GM19035 (cell line): ENCODE measurements around the gene XPC.
"Not testable (repeated sequence)": the region's sequence is repeated elsewhere in the genome, so short reads cannot be mapped to it uniquely, and the experiment has no call there.

Source experiments
- ATAC-seq: cut with Tn5 transposase; IDR thresholded peaks from one replicate; pipeline ENCODE4 v1.9.1; 2021; ENCODE audit not compliant: unreplicated experiment

Gene XPC

GRCh38 chr3:14121859-14122258 is 56.5 kb downstream of the XPC start:
- no peak for ATAC-seq

- ATAC-seq = not testable (repeated sequence)
Measured at GRCh38 chr3:14120921-14121448, 57.4 kb downstream of the XPC start.

- ATAC-seq = no peak
Measured at GRCh38 chr3:14120111-14120920, 58.1 kb downstream of the XPC start.

GRCh38 chr3:14119651-14120050 is 58.8 kb downstream of the XPC start:
- no peak for ATAC-seq

- no peak for ATAC-seq
Measured at GRCh38 chr3:14118400-14119381, 59.7 kb downstream of the XPC start.

- no peak for ATAC-seq
Measured at GRCh38 chr3:14117468-14118399, 60.7 kb downstream of the XPC start.

GRCh38 chr3:14113965-14114635 is 64.3 kb downstream of the XPC start:
- ATAC-seq = no peak

GRCh38 chr3:14110699-14111098 is 67.7 kb downstream of the XPC start:
- no peak for ATAC-seq

GRCh38 chr3:14109821-14110220 is 68.6 kb downstream of the XPC start:
- not testable (repeated sequence) for ATAC-seq

GRCh38 chr3:14097616-14098391 is 80.6 kb downstream of the XPC start:
- no peak for ATAC-seq

- no peak for ATAC-seq
Measured at GRCh38 chr3:14096742-14097141, 81.7 kb downstream of the XPC start.
